Erythroblast (primary cell): ENCODE results near the gene LRAT.

ENCODE experiments used
- GATA1 ChIP-seq: IDR thresholded peaks from 2 replicates; pipeline ENCODE4 v1.6.1; 2011; ENCODE audit warnings: low read depth, mild to moderate bottlenecking, control low read depth, low read length, moderate library complexity
- POLR2A ChIP-seq: IDR thresholded peaks from 2 replicates; pipeline ENCODE4 v1.6.1; 2011; ENCODE audit warnings: mild to moderate bottlenecking, low read length

DNA sequence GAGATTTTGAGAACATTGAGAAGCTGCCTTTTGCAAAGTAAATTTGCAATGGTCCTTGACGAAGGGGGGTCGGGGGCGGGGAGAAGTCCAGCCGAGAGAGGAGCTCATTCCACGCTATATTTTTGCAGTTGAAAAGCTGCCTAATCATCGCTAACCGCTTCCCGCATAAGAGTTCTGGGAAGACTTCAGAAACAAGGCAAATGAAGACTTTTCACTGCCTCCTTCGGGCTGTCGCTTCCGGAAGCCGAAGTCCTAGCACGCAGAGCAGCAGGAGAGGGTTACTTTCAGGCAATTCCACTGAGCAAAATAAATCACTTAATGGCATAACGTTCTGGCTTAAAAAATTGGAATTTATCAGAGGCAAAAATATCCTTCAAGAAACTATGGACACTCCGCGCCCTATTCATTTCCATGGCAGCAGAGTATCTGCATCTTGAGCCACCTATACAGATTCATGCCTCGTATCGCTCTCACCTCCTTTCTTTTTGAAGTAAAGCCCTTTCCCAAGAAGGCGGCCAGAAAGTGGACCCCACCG is 2.6 kb upstream of the LRAT start:
- TF ChIP-seq POLR2A (no peak), GATA1 (no peak)
